ENCODE results near the gene SLC25A43.
"Not testable (repeated sequence)": the region's sequence is repeated elsewhere in the genome, so short reads cannot be mapped to it uniquely, and the experiment has no call there.

SLC25A43 gene

DNA sequence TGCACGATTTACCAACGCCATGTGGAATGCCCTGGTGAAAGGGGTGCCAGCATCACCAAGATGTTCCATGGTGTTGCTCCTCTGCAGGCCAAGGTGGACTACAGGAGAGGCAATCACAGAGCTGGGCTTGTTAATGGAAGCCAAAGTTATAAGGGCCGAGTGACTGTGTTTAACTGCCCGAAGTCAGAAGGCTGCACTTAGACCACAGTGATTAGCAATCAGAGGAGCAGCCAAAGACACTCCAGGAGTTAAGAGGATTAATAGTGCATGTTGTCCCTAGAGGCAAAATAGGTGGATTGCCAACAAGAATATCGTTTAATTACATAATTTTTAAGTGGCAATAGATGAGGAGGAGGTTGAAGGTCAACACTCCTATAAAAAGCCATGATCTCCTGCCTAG is 22.8 kb upstream of the SLC25A43 start:
- POLR2A ChIA-PET, result no interaction called here
- CTCF ChIA-PET, result no interaction called here
- no peak for DNase-seq (ENCODE audit: extremely low spot score)
- TF ChIP-seq, protein P1, sequence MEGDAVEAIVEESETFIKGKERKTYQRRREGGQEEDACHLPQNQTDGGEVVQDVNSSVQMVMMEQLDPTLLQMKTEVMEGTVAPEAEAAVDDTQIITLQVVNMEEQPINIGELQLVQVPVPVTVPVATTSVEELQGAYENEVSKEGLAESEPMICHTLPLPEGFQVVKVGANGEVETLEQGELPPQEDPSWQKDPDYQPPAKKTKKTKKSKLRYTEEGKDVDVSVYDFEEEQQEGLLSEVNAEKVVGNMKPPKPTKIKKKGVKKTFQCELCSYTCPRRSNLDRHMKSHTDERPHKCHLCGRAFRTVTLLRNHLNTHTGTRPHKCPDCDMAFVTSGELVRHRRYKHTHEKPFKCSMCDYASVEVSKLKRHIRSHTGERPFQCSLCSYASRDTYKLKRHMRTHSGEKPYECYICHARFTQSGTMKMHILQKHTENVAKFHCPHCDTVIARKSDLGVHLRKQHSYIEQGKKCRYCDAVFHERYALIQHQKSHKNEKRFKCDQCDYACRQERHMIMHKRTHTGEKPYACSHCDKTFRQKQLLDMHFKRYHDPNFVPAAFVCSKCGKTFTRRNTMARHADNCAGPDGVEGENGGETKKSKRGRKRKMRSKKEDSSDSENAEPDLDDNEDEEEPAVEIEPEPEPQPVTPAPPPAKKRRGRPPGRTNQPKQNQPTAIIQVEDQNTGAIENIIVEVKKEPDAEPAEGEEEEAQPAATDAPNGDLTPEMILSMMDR (IDR thresholded peaks at IDR 0.05; ENCODE audit: control extremely low read depth, extremely low read depth, low read depth, missing control alignments), result no peak

DNA sequence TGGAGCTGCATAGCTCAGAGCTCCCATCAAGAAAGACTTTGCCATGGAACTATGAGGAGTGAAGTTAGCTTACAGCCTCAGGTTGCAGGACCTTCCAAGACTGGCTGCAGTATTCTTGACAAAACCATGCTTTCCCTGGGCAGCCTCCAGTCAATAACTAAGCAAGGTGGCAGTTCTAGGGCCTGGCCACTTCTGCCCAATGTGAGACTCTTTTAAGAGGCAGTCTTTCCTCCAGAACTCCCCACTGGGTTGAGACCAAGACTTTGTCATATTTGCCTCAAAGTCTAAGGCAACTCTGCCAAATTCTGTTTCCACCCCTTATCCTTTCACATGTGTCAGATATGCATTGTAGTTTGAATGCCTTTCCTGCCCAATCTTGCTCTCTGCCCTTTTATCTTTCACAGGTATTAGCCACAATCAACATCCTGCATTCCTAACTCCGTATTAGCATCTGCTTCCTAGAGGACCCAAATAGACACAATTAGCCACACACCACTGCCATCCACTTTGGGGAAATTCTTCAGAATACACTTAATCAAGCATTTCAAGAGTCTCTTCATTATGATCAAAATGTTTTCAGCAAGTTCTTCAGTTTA is 17.7 kb upstream of the SLC25A43 start:
- POLR2A ChIA-PET, result no interaction called here

DNA sequence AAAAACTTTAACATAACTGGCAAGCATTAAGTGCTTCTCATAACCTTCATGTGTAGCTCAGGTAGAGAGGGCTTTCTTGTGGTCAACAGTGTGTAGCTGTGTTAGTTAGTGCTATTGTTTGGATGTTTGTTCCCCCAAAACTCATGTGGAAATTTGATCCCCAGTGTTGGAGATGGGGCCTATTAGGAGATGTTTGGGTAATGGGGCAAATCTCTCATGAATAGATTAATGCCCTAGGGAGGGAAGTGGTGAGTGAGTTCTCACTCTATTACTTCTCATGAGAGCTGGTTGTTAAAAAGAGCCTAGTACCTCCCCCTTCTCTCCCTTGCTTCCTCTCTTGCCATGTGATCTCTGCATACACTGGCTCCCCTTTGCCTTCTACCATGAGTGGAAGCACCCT is 16.5 kb upstream of the SLC25A43 start:
- ChIA-PET POLR2A (no interaction called here), CTCF (interaction anchor here (0.9 to 1.5 kb wide), 2 partner anchors 11 to 26 kb away, joined by 3 read pairs; no protein-coding TSS in a partner anchor)
- DNase-seq (ENCODE audit: extremely low spot score), result no peak
- TF ChIP-seq, protein P1 (IDR thresholded peaks at IDR 0.05; ENCODE audit: control extremely low read depth, extremely low read depth, low read depth, missing control alignments), result no peak

More for the DNA sequence above, 17.7 kb upstream of the SLC25A43 start:
- no peak for DNase-seq (ENCODE audit: extremely low spot score)
- CTCF ChIA-PET, result interaction anchor here (1.0 to 1.5 kb wide), 2 partner anchors 8 to 9 kb away, joined by 3 read pairs; no protein-coding TSS in a partner anchor
- TF ChIP-seq, protein P1 (IDR thresholded peaks at IDR 0.05; ENCODE audit: control extremely low read depth, extremely low read depth, low read depth, missing control alignments), result no peak

DNA sequence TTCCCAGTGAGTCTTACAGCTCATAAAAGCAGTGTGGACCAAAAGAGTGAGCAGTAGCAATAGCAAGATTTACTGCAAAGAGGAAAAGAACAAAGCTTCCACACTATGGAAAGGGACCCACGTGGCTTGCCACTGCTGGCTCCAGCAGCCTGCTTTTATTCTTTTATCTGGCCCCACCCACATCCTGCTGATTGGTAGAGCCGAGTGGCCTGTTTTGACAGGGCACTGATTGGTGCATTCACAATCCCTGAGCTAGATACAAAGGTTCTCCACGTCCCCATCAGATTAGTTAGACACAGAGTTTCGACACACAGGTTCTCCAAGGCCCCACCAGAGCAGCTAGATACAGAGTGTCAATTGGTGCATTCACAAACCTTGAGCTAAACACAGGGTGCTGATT is 12.5 kb upstream of the SLC25A43 start:
- CTCF ChIA-PET; DNase-seq (ENCODE audit: extremely low spot score); POLR2A ChIA-PET: not testable (repeated sequence)

DNA sequence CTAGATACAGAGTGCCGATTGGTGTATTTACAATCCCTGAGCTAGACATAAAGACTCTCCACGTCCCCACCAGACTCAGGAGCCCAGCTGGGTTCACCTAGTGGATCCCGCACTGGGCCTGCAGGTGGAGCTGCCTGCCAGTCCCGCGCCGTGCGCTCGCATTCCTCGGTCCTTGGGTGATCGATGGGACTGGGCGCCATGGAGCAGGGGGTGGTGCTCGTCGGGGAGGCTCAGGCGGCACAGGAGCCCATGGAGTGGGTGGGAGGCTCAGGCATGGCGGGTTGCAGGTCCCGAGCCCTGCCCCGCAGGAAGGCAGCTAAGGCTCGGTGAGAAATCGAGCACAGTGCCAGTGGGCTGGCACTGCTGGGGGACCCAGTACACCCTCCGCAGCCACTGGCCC is 11.7 kb upstream of the SLC25A43 start:
- DNase-seq (ENCODE audit: extremely low spot score); CTCF ChIA-PET; POLR2A ChIA-PET: not testable (repeated sequence)

DNA sequence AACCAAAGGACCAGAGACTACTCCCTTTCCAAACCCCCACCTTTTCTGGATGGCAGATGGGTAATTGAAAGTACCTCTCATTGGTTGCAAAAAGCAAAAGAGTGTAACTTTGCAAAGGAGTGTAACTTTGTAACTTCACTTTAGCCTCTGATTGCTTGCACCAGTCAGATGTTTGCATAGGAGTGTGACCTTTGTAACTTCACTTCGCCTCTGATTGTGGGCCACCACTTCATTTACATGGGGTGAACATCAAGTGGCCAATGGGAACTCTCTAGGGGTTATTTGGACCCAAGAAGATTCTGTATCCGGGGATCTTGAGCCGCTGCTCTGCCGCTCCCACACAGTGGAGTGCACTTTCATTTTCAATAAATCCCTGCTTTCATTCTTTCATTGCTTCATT is 9.9 kb upstream of the SLC25A43 start:
- TF ChIP-seq, protein P1 (IDR thresholded peaks at IDR 0.05; ENCODE audit: control extremely low read depth, extremely low read depth, low read depth, missing control alignments), result no peak
- ChIA-PET POLR2A (no interaction called here), CTCF (interaction anchor here (1.1 to 2.0 kb wide), 3 partner anchors 8 to 123 kb away, joined by 3 to 5 read pairs (median 4); no protein-coding TSS in a partner anchor)
- DNase-seq (ENCODE audit: extremely low spot score), result no peak

DNA sequence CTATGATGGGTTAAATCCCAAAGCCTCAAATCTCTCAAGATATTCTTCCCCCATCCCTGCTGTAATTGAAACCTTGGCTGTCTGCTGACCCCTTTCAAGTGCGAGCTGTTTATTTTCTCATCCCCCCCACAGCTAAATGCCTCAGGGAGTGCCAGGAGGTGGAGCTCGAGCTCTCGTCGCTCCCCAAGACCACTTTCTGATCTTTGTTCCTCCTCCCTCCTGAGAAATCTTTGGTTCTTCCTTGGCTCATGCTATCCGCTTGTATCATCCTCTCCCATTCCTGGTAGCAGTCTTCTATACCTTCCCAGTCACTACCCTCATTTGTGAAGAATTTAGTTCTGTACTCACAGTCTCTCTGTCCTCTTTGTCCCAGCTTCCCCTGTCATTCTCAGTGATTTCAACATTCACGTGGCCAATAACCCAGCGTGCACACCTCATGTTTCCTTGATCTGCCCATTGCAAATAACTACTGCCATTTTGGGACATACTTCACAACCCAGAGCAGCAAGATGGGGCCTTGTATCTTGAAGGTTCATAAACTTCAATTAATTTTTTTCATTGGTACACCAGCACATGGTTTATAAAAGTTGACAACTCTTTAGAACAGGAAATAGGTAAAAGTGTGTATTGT is 9.2 kb upstream of the SLC25A43 start:
- ChIA-PET POLR2A (no interaction called here), CTCF (interaction anchor here (0.6 to 2.0 kb wide), 4 partner anchors 9 to 122 kb away, joined by 3 to 5 read pairs (median 4); no protein-coding TSS in a partner anchor)
- TF ChIP-seq, protein P1 (IDR thresholded peaks at IDR 0.05; ENCODE audit: control extremely low read depth, extremely low read depth, low read depth, missing control alignments), result no peak
- DNase-seq (ENCODE audit: extremely low spot score), result no peak
